NOMO-1 (cell line): ENCODE results near the gene FREM2.

Experiments used
- DNase-seq, 2 experiments: peaks; one replicate each; lab custom pipeline; 2025; ENCODE audit not compliant: unreplicated experiment in 2 of 2; lab: John Stamatoyannopoulos, UW

FREM2 gene

GRCh38 chr13:38883783-38884182 is 196.9 kb downstream of the FREM2 start:
- no peak for DNase-seq

GRCh38 chr13:38888309-38888708 is 201.4 kb downstream of the FREM2 start:
- no peak for DNase-seq

GRCh38 chr13:38895075-38895474 is 208.2 kb downstream of the FREM2 start:
- no peak for DNase-seq

- DNase-seq: no peak
These were observed 210.6 kb downstream of the FREM2 start for GRCh38 chr13:38897521-38897920.

- no peak for DNase-seq
These were observed 211.6 kb downstream of the FREM2 start for GRCh38 chr13:38898481-38898880.

- DNase-seq: no peak
These were observed 212.7 kb downstream of the FREM2 start for GRCh38 chr13:38899571-38899970.

- no peak for DNase-seq
These were observed 213.3 kb downstream of the FREM2 start for GRCh38 chr13:38900188-38900587.

GRCh38 chr13:38902551-38902950 is 215.7 kb downstream of the FREM2 start:
- DNase-seq: no peak

GRCh38 chr13:38905081-38905480 is 218.2 kb downstream of the FREM2 start:
- no peak for DNase-seq

GRCh38 chr13:38905861-38906260 is 219.0 kb downstream of the FREM2 start:
- no peak for DNase-seq

- no peak for DNase-seq
These were observed 221.7 kb downstream of the FREM2 start for GRCh38 chr13:38908574-38908973.

- no peak for DNase-seq
These were observed 227.2 kb downstream of the FREM2 start for GRCh38 chr13:38914070-38914469.

- DNase-seq: no peak
These were observed 234.2 kb downstream of the FREM2 start for GRCh38 chr13:38921081-38921480.

GRCh38 chr13:38922170-38922569 is 235.3 kb downstream of the FREM2 start:
- DNase-seq: no peak

GRCh38 chr13:38933786-38934185 is 246.9 kb downstream of the FREM2 start:
- DNase-seq: no peak
